Colon (tissue), 2 donors: ENCODE data around the gene PFN1.
"Not testable (repeated sequence)": the region's sequence is repeated elsewhere in the genome, so short reads cannot be mapped to it uniquely, and the experiment has no call there.

Experiments used
- FAIRE-seq: peaks from 2 replicates; lab custom pipeline; 2012; peaks lifted over from hg19 to GRCh38; lab: Jason Lieb, UNC
- donor health status: control.
- donor health status: control.

The PFN1 gene

GRCh38 chr17:4921320-4921719 lies 27.0 kb downstream of the PFN1 start:
- no peak for FAIRE-seq

DNA sequence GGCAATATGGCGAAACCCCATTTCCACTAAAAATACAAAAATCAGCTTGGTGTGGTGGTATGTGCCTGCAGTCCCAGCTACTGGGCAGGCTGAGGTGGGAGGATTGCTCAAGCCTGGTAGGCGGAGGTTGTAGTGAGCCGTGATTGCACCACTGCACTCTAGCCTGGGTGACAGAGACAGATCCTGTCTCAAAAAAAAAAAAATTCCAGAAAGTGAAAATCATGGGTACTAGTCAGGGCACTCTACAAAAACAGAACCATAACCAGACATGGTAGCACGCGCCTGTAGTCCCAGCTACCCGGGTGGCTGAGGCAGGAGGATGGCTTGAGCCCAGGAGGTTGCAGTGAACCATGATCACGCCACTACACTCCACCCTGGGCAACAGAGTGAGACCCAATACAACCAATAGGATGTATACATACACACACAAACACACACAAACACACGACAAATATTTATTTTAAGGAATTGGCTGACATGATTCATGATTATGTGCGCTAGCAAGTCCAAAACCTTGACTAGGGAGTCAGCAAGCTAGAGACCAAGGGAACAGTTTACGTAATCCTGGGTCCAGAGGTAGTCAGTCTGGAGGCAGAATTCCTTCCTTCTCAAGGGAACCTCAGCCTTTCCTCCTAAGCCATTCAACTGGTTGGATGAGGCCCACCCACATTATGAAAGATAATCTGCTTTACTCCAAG lies 27.8 kb downstream of the PFN1 start:
- FAIRE-seq, result no peak

DNA sequence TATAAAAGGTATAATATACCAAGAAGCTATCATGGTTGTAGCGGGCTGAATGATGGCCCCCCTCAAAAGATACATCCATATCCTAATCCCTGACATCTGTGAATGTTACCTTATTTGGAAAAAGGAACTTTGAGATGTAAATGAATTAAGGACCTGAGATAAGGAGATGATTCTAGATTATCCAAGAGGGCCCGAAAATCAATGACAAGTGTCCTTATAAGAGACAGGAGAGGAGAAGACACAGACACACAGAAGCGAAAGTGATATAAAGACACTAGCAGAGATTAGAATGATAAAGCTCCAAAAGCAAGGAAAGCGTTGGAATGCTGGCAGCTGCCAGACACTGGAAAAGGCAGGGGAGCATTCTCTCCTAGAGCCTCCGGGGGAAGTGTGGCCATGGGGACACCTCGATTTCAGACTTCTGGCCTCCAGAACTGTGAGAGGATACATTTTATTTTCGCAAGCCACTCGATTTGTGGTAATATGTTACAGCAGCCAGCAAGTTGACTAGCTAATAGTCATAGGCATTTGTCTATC lies 28.8 kb downstream of the PFN1 start:
- no peak for FAIRE-seq

DNA sequence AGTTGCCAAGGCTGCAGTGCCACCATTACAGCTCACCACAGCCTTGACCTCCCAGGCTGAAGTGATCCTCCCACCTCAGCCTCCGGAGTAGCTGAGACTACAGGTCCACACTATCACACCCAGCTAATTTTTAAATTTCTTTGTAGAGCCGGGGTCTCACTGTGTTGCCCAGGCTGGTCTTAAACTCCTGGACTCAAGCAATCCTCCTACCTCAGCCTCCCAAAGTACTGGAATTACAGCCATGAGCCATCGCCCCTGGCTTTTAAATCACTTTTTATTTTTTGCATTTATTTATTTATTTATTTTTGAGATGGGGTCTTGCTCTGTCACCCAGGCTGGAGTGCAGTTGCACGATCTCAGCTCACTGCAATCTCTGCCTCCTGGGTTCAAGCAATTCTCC lies 33.8 kb downstream of the PFN1 start:
- not testable (repeated sequence) for FAIRE-seq

GRCh38 chr17:4913994-4914393 lies 34.3 kb downstream of the PFN1 start:
- FAIRE-seq, result no peak

DNA sequence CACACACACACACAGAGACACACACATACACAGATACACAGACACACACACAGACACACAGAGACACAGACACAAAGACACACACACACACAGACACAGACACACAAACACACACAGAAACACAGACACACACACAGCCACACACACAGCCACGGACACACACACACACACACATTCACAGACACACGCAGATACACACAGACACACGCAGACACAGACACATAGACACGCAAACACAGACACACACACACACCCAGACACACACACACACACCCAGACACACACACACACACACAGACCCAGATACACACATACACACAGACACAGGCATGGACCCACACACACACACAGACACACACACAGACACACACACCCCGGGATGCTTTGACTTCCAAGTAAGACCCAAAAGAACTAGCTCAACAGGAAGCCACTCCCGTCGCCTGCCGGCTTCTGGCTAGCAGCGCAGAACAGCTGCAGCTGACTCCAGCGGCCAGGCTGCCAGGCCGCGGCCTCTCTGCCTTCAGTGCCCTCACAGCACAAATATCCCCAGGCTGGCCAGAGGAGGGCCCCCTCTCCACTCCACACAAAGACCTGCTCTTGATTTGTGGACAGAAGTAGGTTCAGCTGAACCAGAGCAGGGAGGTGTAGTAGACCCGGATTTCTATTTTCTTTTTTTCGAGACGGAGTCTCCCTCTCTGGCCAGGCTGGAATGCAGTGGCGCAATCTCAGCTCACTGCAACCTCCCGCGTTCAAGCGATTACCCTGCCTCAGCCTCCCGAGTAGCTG lies 39.4 kb downstream of the PFN1 start:
- no peak for FAIRE-seq

DNA sequence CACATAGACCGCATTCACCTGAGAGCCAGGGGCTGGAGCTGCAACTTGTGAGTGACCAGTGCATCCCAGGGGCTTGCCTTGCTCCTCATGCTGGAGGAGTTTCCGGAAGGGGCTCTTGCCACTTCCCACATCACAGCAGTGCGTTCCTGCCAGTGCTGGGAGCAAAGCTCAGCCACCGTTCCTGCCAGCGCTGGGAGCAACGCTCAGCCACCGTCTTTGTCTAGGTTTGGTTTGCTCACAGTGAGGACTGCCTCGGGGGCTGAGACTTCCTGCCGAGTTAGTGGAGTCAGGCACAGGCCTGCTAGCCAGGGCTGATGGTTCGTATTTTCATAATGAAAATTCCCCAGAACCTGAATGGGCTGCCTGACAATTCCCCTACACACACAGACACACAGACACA lies 40.0 kb downstream of the PFN1 start:
- FAIRE-seq, result no peak

- FAIRE-seq, result not testable (repeated sequence)
Measured at GRCh38 chr17:4906642-4907041, 41.7 kb downstream of the PFN1 start.

- no peak for FAIRE-seq
Measured at GRCh38 chr17:4903051-4903818, 45.1 kb downstream of the PFN1 start, which contains the start of gene CHRNE. CHRNE (minus strand) TSS chr17:4903098; CDS start chr17:4903063, 35 bp downstream.

DNA sequence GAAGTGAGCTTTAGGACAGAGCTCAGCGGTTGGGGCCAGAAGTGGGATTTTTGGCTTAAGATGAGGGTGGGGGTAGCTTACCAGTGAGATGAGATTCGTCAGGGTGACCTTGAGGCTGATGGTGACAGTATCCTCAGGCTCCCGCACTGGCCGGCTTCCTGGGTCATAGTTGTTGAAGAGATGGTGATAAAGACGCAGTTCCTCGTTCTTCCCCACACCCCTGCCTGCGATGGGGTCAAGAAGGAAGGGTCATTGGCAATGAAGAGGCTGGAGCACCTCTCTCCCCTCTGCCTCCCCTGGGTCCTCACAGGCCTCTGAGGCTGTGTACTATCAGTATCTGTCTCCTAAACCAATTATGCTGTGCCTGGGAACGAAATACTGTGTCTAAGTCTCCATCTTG lies 45.8 kb downstream of the PFN1 start:
- no peak for FAIRE-seq

GRCh38 chr17:4901648-4902344 lies 46.5 kb downstream of the PFN1 start:
- FAIRE-seq, result no peak

DNA sequence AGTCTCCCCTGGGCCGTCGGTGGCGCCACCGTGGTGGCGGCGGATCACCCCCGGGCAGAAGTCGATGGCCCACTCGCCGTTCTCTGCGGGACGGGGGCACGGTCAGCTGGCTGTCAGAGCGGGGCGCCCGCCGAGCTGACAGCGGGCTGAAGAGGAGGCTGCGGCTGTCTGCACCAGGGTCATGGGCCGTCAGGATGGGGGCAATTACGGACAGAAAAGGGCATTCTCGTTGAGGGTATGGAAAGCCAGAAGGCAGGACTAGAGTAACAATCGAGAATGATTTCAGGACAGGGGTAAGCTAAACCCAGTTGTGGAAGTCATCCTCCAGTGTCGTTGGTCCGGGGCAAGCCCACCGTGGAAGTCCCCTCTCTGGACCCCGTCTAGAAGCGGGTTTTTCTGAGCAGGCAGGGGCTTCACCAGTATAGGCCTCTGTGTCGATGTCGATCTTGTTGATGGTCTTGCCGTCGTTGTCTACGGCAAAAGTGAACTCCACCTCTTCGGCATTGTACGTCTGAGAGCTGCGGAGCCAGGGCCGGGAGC lies 47.2 kb downstream of the PFN1 start:
- FAIRE-seq, result no peak

GRCh38 chr17:4900231-4901107 lies 47.9 kb downstream of the PFN1 start:
- FAIRE-seq, result no peak

DNA sequence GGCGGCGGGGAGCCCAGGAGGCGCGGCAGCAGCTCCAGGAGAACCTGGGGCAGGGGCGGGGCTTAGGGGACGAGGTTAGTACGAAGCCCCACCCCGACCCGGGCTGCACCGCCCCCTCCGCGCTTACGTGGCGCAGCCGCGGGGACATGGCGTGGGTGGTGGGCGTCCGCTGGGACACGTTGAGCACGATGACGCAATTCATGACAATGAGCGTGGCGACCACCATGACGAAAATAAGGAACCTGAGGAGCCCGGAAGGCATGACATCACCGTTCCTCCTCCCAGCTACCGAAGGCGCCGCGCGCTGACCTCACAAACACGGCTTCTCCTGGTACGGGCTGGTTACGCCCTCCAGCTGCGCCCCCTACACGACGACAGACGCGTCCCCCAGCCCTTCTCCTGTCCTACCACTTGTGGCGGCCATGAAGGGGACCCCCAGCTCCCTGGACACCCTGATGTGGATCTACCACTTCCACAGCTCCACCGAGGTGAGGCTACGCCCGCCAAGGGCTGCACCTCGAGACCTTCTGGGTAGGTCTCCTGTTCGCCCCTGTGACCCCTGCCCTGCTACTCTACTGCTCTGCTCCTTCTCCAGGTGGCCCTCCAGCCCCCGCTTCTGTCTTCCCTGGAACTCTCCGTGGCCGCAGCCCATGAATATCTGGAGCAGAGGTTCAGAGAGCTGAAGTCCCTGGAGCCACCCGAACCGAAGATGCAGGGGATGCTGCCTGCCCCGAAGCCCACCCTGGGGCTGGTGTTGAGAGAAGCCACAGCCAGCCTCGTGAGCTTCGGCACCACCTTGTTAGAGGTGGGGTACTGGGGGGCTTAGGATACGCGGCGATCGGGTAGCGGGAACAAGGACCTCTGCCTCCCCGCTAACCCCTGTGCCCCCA lies 48.7 kb downstream of the PFN1 start, which contains the start of gene C17orf107:
Gene C17orf107 (plus strand): TSS at position 196 of the 890 bp plus-strand sequence. CDS start 227 bp downstream, at position 423.
- no peak for FAIRE-seq

DNA sequence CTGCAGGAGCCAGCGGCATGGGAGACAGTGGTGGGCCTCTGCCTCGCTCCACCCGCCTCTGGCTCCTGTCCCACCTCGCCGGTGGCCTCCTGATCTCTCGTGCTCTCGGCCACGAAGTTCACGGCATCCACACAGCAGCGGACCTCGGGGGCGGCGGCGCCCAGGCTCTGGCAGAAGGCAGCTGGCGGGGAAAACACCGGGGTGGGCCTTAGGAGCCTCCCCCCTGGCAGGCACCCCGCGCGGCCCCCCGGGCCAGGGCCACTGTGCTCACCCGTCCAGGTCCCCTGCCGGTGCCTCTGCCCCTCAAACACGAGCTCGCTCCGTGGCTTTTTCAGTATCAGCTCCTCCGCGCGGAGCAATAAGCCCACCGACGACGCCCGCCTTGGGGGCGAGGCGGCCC lies 49.4 kb downstream of the PFN1 start:
- FAIRE-seq, result no peak

- FAIRE-seq, result no peak
Measured at GRCh38 chr17:4898351-4898750, 50.0 kb downstream of the PFN1 start.

GRCh38 chr17:4897785-4898184 lies 50.5 kb downstream of the PFN1 start:
- no peak for FAIRE-seq

GRCh38 chr17:4897198-4897687 lies 51.1 kb downstream of the PFN1 start:
- FAIRE-seq, result no peak
